Ascending aorta (tissue), 2 donors: ENCODE results near the gene FAM98A. TPM values are rescaled to one million over a fixed set of nuclear protein-coding genes. Genes with fewer than 3 reads are reported as not detected.

Experiments
- DNase-seq, 2 donors: peaks; one replicate each; pipeline ENCODE4 v3.0.0-alpha.2; 2019; ENCODE audit warnings: low spot score in 2 of 2
- H3K27ac ChIP-seq, 2 donors: fragments of 200-600 bp; sonication (generic); one replicate each; pipeline ENCODE4 v1.5.1; 2016 to 2017; ENCODE audit warnings: mild to moderate bottlenecking in 1 of 2
- H3K27me3 ChIP-seq: fragments of 200-600 bp; sonication (generic); one replicate; pipeline ENCODE4 v1.5.1; 2017
- H3K36me3 ChIP-seq, 2 donors: fragments of 200-600 bp; sonication (generic); one replicate each; pipeline ENCODE4 v1.5.1; 2016
- H3K4me1 ChIP-seq, 2 donors: fragments of 200-600 bp; sonication (generic); one replicate each; pipeline ENCODE4 v1.5.1; 2016 to 2017; ENCODE audit warnings: mild to moderate bottlenecking in 1 of 2
- H3K4me3 ChIP-seq, 2 donors: fragments of 200-600 bp; sonication (generic); one replicate each; pipeline ENCODE4 v1.5.1; 2016 to 2017; ENCODE audit warnings: mild to moderate bottlenecking in 1 of 2
- H3K9me3 ChIP-seq, 2 donors: fragments of 200-600 bp; sonication (generic); one replicate each; pipeline ENCODE4 v1.5.1; 2016
- intact Hi-C: fragments of 100-400 bp; cut with DNase I; formaldehyde crosslinking; loops from one replicate; pipeline ENCODE4 v1.15.1; 2023
- total RNA-seq: library from RNA; depleted of rRNA; stranded (reverse); fragments of >200 nt; gene quantifications from one replicate; pipeline ENCODE4 v1.1.0, GENCODE V29; 2016
- TF ChIP-seq, protein P1 (sequence below), 3 experiments: fragments of 200-600 bp in 2 of 3; fragments of 450-650 bp in 1 of 3; sonication (generic) in 2 of 3; IDR thresholded peaks; one replicate each; pipeline ENCODE4 v1.5.1; 2016 to 2019; ENCODE audit warnings: antibody characterized with exemption in 3 of 3, mild to moderate bottlenecking in 1 of 3, moderate library complexity in 1 of 3

The FAM98A gene
- total RNA-seq, 1 donor from 2014 or later: 34.8 TPM

DNA sequence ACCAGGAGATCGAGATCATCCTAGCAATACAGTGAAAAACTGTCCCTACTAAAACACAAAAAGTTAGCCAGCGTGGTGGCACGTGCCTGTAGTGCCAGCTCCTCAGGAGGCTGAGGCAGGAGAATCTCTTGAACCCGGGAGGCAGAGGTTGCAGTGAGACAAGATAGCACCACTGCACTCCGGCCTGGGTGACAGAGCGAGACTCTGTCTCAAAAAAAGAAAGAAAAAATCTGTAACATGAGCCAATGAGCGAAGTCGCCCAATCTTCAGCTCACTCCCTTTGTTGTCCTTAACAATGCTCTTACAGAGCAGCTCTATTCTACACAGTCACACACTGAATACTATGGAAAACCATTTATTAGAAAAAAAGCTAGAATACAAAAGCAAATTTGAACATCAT is 22.0 kb downstream of the FAM98A start:
- H3K4me3 ChIP-seq: no peak overlapping the region
- TF ChIP-seq, protein P1, sequence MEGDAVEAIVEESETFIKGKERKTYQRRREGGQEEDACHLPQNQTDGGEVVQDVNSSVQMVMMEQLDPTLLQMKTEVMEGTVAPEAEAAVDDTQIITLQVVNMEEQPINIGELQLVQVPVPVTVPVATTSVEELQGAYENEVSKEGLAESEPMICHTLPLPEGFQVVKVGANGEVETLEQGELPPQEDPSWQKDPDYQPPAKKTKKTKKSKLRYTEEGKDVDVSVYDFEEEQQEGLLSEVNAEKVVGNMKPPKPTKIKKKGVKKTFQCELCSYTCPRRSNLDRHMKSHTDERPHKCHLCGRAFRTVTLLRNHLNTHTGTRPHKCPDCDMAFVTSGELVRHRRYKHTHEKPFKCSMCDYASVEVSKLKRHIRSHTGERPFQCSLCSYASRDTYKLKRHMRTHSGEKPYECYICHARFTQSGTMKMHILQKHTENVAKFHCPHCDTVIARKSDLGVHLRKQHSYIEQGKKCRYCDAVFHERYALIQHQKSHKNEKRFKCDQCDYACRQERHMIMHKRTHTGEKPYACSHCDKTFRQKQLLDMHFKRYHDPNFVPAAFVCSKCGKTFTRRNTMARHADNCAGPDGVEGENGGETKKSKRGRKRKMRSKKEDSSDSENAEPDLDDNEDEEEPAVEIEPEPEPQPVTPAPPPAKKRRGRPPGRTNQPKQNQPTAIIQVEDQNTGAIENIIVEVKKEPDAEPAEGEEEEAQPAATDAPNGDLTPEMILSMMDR (IDR thresholded peaks at IDR 0.05): no peak
- intact Hi-C loops: no loop called here

DNA sequence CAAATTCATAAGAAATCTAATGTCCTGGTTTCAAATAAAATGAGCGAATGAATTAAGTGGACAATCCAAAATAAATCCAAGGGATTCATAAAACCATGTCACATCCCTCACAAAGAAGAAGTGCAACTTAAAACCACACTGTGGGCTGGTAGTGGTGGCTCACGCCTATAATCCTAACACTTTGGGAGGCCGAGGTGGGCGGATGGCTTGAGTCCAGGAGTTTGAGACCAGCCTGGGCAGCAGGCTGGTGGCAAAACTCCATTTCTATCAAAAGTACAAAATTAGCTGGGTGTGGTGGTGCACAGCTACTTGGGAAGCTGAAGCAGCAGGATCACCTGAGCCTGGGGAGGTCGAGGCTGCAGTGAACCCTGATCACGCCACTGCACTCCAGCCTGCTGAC is 25.4 kb downstream of the FAM98A start:
- Histone ChIP-seq H3K9me3 (no peaks in the 10 kb centered on the region), H3K27ac (no peak overlapping the region), H3K4me3 (no peak overlapping the region), H3K27me3 (no peaks in the 10 kb centered on the region), H3K4me1 (no peaks in the 10 kb centered on the region), H3K36me3 (no peaks in the 10 kb centered on the region)
- DNase-seq: no peak
- TF ChIP-seq, protein P1 (IDR thresholded peaks at IDR 0.05): no peak
- intact Hi-C loops: no loop called here

More for the DNA sequence above, 22.0 kb downstream of the FAM98A start:
- Histone ChIP-seq H3K36me3 (no peaks in the 10 kb centered on the region), H3K27me3 (no peaks in the 10 kb centered on the region), H3K27ac (no peak overlapping the region), H3K9me3 (no peaks in the 10 kb centered on the region), H3K4me1 (no peaks in the 10 kb centered on the region)
- no peak for DNase-seq

DNA sequence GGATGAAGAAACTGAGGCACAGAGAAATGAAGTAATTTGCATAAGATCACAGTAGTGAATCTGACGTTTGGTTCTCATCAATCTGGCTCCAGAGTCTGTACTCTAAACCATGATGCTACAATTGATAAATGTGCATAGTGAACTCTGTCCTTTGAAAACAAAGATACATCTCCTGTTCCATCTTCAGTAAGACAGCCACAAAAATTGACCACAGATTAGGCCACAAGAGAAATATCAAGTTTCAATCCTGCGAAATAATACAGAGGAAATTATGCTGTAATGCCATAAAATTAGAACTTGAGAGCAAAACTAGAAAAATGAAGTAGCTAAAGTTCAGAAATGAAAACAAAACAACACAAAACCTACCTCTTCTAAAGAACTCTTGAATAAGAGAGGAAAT is 28.4 kb downstream of the FAM98A start:
- TF ChIP-seq, protein P1 (IDR thresholded peaks at IDR 0.05): no peak
- H3K4me3 ChIP-seq: no peak overlapping the region
- no peak for DNase-seq

DNA sequence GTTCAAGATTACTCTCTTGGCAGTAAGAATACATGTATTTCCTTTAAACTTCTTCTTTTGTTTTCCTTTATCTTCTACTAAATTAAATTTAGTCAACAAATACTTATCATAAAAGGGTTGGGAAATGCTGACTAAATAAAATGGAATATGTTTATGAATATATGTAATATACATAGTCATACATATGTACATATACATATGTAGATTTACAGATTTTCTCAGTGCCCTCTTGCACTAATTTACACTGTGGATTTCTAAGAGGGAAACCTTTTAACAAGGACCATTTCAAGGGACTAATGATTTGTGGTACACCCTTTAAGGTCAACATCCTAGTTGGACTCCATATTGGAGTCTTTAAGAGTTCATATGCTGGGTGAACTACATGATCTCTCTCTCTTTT is 37.2 kb downstream of the FAM98A start:
- no peaks in the 10 kb centered on the region for H3K4me1 ChIP-seq
- no peak for DNase-seq
- no peaks in the 10 kb centered on the region for H3K9me3 ChIP-seq
- no peaks in the 10 kb centered on the region for H3K27me3 ChIP-seq
- TF ChIP-seq, protein P1 (IDR thresholded peaks at IDR 0.05): no peak
- intact Hi-C loops: no loop called here
- H3K27ac ChIP-seq: no peak overlapping the region
- peaks cover 0 to 6% of the 10 kb centered on the region in 2 donors for H3K36me3 ChIP-seq
- no peak overlapping the region for H3K4me3 ChIP-seq

More for the DNA sequence above, 28.4 kb downstream of the FAM98A start:
- H3K36me3 ChIP-seq: no peaks in the 10 kb centered on the region
- no peaks in the 10 kb centered on the region for H3K9me3 ChIP-seq
- intact Hi-C loops: no loop called here
- H3K4me1 ChIP-seq: no peaks in the 10 kb centered on the region
- no peaks in the 10 kb centered on the region for H3K27me3 ChIP-seq
- no peak overlapping the region for H3K27ac ChIP-seq

DNA sequence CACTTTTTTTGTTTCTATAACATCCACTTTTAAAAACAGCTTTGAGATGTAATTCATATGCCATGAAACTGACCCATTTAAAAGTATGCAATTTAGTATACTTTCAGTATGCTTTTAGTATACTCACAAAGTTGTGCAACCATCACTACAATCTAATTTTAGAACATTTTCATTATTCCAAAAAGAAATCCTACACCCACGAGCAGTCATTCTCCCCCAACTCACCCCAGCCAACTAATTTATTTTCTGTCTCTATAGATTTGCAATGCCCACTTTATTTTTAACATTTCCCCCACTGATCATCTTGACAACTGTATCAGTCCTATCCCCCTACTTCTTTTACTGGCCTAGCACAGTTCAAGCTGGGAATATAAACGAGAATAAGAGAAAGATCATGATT is 39.1 kb downstream of the FAM98A start:
- no peaks in the 10 kb centered on the region for H3K4me1 ChIP-seq
- TF ChIP-seq, protein P1 (IDR thresholded peaks at IDR 0.05): no peak
- no peak overlapping the region for H3K27ac ChIP-seq
- no peaks in the 10 kb centered on the region for H3K27me3 ChIP-seq
- intact Hi-C loops: no loop called here
- no peak for DNase-seq
- H3K36me3 ChIP-seq: peaks cover 0 to 6% of the 10 kb centered on the region in 2 donors
- no peaks in the 10 kb centered on the region for H3K9me3 ChIP-seq
- no peak overlapping the region for H3K4me3 ChIP-seq

DNA sequence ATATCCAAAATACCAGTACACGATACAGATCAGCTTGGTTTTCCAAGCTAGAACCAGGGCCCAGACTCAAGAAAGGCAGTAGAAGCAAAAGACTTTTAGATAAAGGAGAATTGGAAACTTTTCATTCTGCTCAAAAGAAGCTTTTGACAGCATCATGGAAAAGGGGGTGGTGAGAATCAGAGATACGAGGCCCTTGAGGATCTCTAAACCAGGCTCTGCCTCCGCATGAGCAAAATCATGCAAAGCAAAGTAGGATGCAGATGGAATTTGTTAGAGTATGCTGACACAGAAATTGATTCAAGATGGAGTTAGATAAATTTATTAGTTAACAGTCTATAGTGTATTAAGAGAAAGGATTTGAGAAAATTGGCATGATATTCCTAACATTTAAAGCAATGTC is 39.8 kb downstream of the FAM98A start:
- TF ChIP-seq, protein P1 (IDR thresholded peaks at IDR 0.05): no peak
- H3K27me3 ChIP-seq: no peaks in the 10 kb centered on the region
- H3K4me1 ChIP-seq: no peaks in the 10 kb centered on the region
- intact Hi-C loops: no loop called here
- no peaks in the 10 kb centered on the region for H3K9me3 ChIP-seq
- no peak overlapping the region for H3K27ac ChIP-seq
- no peak for DNase-seq
- H3K4me3 ChIP-seq: no peak overlapping the region
- peaks cover 0 to 6% of the 10 kb centered on the region in 2 donors for H3K36me3 ChIP-seq
